Spleen (tissue), 11 donors: Measurements from ENCODE around the gene OSM. TPM values are rescaled to one million over a fixed set of nuclear protein-coding genes. Genes with fewer than 3 reads are reported as not detected.
A peak's percentile ranks its signal among the peaks of the same experiment; 100 is the strongest.

Experiments used
- DNase-seq: peaks from one replicate; pipeline ENCODE4 v3.0.0-alpha.2; 2020
- H3K27ac ChIP-seq, 8 donors: fragments of 200-600 bp; sonication (generic) in 7 of 8; 1 replicate in 4 of 8; 2 replicates in 4 of 8; pipeline versions ENCODE4 v1.5.0 to v1.8.0; 2016 to 2021; ENCODE audit warnings: inconsistent platforms in 4 of 8, mild to moderate bottlenecking in 4 of 8, moderate library complexity in 1 of 8
- H3K27me3 ChIP-seq, 7 donors: fragments of 200-600 bp; sonication (generic) in 6 of 7; replicated peaks in 1 of 7; 1 replicate in 4 of 7; 2 replicates in 3 of 7; pipeline versions ENCODE4 v1.5.0 to v1.8.0; 2016 to 2021; ENCODE audit warnings: inconsistent platforms in 3 of 7, mild to moderate bottlenecking in 1 of 7
- H3K36me3 ChIP-seq, 6 donors: fragments of 200-600 bp; sonication (generic) in 5 of 6; 1 replicate in 4 of 6; 2 replicates in 2 of 6; pipeline versions ENCODE4 v1.5.0 to v1.8.0; 2016 to 2021; ENCODE audit warnings: inconsistent platforms in 2 of 6
- H3K4me1 ChIP-seq, 6 donors: fragments of 200-600 bp; sonication (generic) in 5 of 6; 1 replicate in 3 of 6; 2 replicates in 3 of 6; pipeline versions ENCODE4 v1.5.0 to v1.8.0; 2016 to 2021; ENCODE audit warnings: inconsistent platforms in 3 of 6
- H3K4me3 ChIP-seq, 8 donors: fragments of 200-600 bp; sonication (generic) in 7 of 8; 1 replicate in 4 of 8; 2 replicates in 4 of 8; pipeline versions ENCODE4 v1.5.0 to v1.8.0; 2016 to 2021; ENCODE audit warnings: inconsistent platforms in 4 of 8, mild to moderate bottlenecking in 4 of 8, moderate library complexity in 2 of 8
- H3K9me3 ChIP-seq, 8 donors: fragments of 200-600 bp; sonication (generic) in 7 of 8; 1 replicate in 4 of 8; 2 replicates in 4 of 8; pipeline versions ENCODE4 v1.5.0 to v1.8.0; 2016 to 2021; ENCODE audit warnings: inconsistent platforms in 4 of 8
- CTCF ChIP-seq, 11 experiments: fragments of 200-600 bp in 7 of 11; fragments of 450-650 bp in 4 of 11; sonication (generic) in 4 of 11; IDR thresholded peaks in 8 of 11; conservative IDR thresholded peaks in 3 of 11; 1 replicate in 7 of 11; 2 replicates in 4 of 11; pipeline versions ENCODE4 v1.4.0 to v1.8.0; 2016 to 2021; ENCODE audit warnings: antibody characterized with exemption in 11 of 11, inconsistent platforms in 4 of 11, mild to moderate bottlenecking in 1 of 11
- POLR2A ChIP-seq, 3 donors: fragments of 450-650 bp; IDR thresholded peaks; one replicate each; pipeline ENCODE4 v1.5.1; 2017; ENCODE audit warnings: antibody characterized with exemption in 3 of 3, mild to moderate bottlenecking in 1 of 3
- POLR2AphosphoS5 ChIP-seq, 3 donors: sonication (generic); formaldehyde crosslinking; IDR thresholded peaks; one replicate each; pipeline ENCODE4 v1.5.1; 2017; ENCODE audit warnings: antibody characterized with exemption in 3 of 3
- WGBS, 5 donors: extraction: QIAGEN DNeasy Blood & Tissue Kit in 3 of 5; methylation state at CpG; one replicate each; pipeline versions ENCODE4 v1.1.5 to v1.1.7; 2013 to 2018; 5-methylcytosine and 5-hydroxymethylcytosine counted together
- intact Hi-C: fragments of 100-400 bp; cut with DNase I; formaldehyde crosslinking; loops from one replicate; pipeline ENCODE4 v1.15.0; 2023; ENCODE audit warnings: low total_unique reads
- polyA plus RNA-seq, 3 donors: library from polyadenylated mRNA; stranded (reverse); fragments of 200-250 nt; gene quantifications; one replicate each; pipeline ENCODE4 v1.2.1, GENCODE V29; 2013
- total RNA-seq, 7 donors: library from RNA; depleted of rRNA in 3 of 7; stranded (reverse); fragments of >200 nt in 3 of 7; fragmentation: NEBNext Ultra II Directional in 4 of 7; extraction: Animal tissue kit (Norgen Biotek cat#: 25700) in 4 of 7; gene quantifications; one replicate each; pipeline versions ENCODE4 v1.1.0 to v1.2.1, GENCODE V29; 2016 to 2021
- donor health status: healthy with polysubstance abuse.
- donor health status: DM: no; HTN: no; CAD: no; lungs with moderate emphysema.
- donor health status: DM: no; HTN: no; CAD: no.
- donor health status: Bipolar disorder and iron deficiency.
- donor health status: healthy.
- donor health status: DM: no; HTN: no; CAD: no.
- donor health status: DM: yes; HTN: yes; CAD: no.

The OSM gene
- total and polyA plus RNA-seq, 10 donors = 1.2 to 16.8 (median 3.0) TPM

GRCh38 chr22:30267382-30268302 lies 991 bp upstream of the OSM start:
- no peaks in the 10 kb centered on the region for H3K9me3 ChIP-seq
- H3K4me1 ChIP-seq = peaks cover 9 to 100% (median 54%) of the 10 kb centered on the region in 6 donors
- no peaks in the 10 kb centered on the region for H3K27me3 ChIP-seq
- TF ChIP-seq POLR2A (IDR thresholded peaks at IDR 0.05) (no peak), POLR2AphosphoS5 (IDR thresholded peaks at IDR 0.05) (no peak), CTCF (IDR thresholded peaks at IDR 0.05 in 8 of 11, conservative IDR thresholded peaks at IDR 0.05 in 3 of 11) (no peak)
- intact Hi-C loops = loop anchor here (10.0 kb wide), 1 partner anchor 217 kb away; no protein-coding TSS in a partner anchor
- H3K36me3 ChIP-seq = peaks cover 0 to 35% (median 0%) of the 10 kb centered on the region in 6 donors
- WGBS, 5 donors = 28 to 41% (median 32%) methylated on average over 13 to 14 of the region's 14 CpGs
- peak overlapping the region; percentile 71 to 98 (median 96) for H3K27ac ChIP-seq
- peak; percentile 89 for DNase-seq
- H3K4me3 ChIP-seq = peak overlapping the region in 7 of 8 donors; percentile 47 to 73 (median 53)

- intact Hi-C loops = loop anchor here (10.0 kb wide), 1 partner anchor 219 kb away; no protein-coding TSS in a partner anchor
- Histone ChIP-seq H3K9me3 (no peaks in the 10 kb centered on the region), H3K27me3 (no peaks in the 10 kb centered on the region), H3K36me3 (peaks cover 0 to 35% (median 0%) of the 10 kb centered on the region in 6 donors), H3K4me3 (peak overlapping the region; percentile 39 to 73 (median 53)), H3K4me1 (peaks cover 9 to 100% (median 52%) of the 10 kb centered on the region in 6 donors), H3K27ac (peak overlapping the region; percentile 71 to 98 (median 96))
- TF ChIP-seq POLR2A (IDR thresholded peaks at IDR 0.05) = peak; percentile 10 to 38 (median 27)
- peak; percentile 90 to 98 (median 95) for TF ChIP-seq POLR2AphosphoS5 (IDR thresholded peaks at IDR 0.05)
- TF ChIP-seq CTCF (IDR thresholded peaks at IDR 0.05 in 8 of 11, conservative IDR thresholded peaks at IDR 0.05 in 3 of 11) = peak in 1 of 11 experiments; percentile 13
- 19 to 37% (median 27%) methylated on average over 8 to 24 of the region's 24 CpGs for WGBS, 5 donors
- peak; percentile 98 for DNase-seq
Observed at GRCh38 chr22:30265823-30266444, 717 bp downstream of the OSM start.

- WGBS, 5 donors = 70 to 87% (median 80%) methylated on average over 3 to 9 of the region's 9 CpGs
- peaks cover 9 to 100% (median 51%) of the 10 kb centered on the region in 6 donors for H3K4me1 ChIP-seq
- no peaks in the 10 kb centered on the region for H3K27me3 ChIP-seq
- intact Hi-C loops = loop anchor here (10.0 kb wide), 1 partner anchor 220 kb away; no protein-coding TSS in a partner anchor
- peaks cover 0 to 28% (median 0%) of the 10 kb centered on the region in 6 donors for H3K36me3 ChIP-seq
- H3K4me3 ChIP-seq = peak overlapping the region in 6 of 8 donors; percentile 52 to 73 (median 56)
- DNase-seq = peak; percentile 85
- no peaks in the 10 kb centered on the region for H3K9me3 ChIP-seq
- TF ChIP-seq POLR2AphosphoS5 (IDR thresholded peaks at IDR 0.05) = no peak
- no peak for TF ChIP-seq CTCF (IDR thresholded peaks at IDR 0.05 in 8 of 11, conservative IDR thresholded peaks at IDR 0.05 in 3 of 11)
- TF ChIP-seq POLR2A (IDR thresholded peaks at IDR 0.05) = no peak
- H3K27ac ChIP-seq = peak overlapping the region; percentile 71 to 98 (median 96)
Observed at GRCh38 chr22:30265131-30265720, 1.4 kb downstream of the OSM start.
